Ascending aorta (tissue), 2 donors: ENCODE measurements around the gene MARCHF5. TPM values are rescaled to one million over a fixed set of nuclear protein-coding genes. Genes with fewer than 3 reads are reported as not detected.

ENCODE experiments used
- DNase-seq, 2 donors: peaks; one replicate each; pipeline ENCODE4 v3.0.0-alpha.2; 2019; ENCODE audit warnings: low spot score in 2 of 2
- H3K27ac ChIP-seq, 2 donors: fragments of 200-600 bp; sonication (generic); one replicate each; pipeline ENCODE4 v1.5.1; 2016 to 2017; ENCODE audit warnings: mild to moderate bottlenecking in 1 of 2
- H3K27me3 ChIP-seq: fragments of 200-600 bp; sonication (generic); one replicate; pipeline ENCODE4 v1.5.1; 2017
- H3K36me3 ChIP-seq, 2 donors: fragments of 200-600 bp; sonication (generic); one replicate each; pipeline ENCODE4 v1.5.1; 2016
- H3K4me1 ChIP-seq, 2 donors: fragments of 200-600 bp; sonication (generic); one replicate each; pipeline ENCODE4 v1.5.1; 2016 to 2017; ENCODE audit warnings: mild to moderate bottlenecking in 1 of 2
- H3K4me3 ChIP-seq, 2 donors: fragments of 200-600 bp; sonication (generic); one replicate each; pipeline ENCODE4 v1.5.1; 2016 to 2017; ENCODE audit warnings: mild to moderate bottlenecking in 1 of 2
- H3K9me3 ChIP-seq, 2 donors: fragments of 200-600 bp; sonication (generic); one replicate each; pipeline ENCODE4 v1.5.1; 2016
- intact Hi-C: fragments of 100-400 bp; cut with DNase I; formaldehyde crosslinking; loops from one replicate; pipeline ENCODE4 v1.15.1; 2023
- total RNA-seq: library from RNA; depleted of rRNA; stranded (reverse); fragments of >200 nt; gene quantifications from one replicate; pipeline ENCODE4 v1.1.0, GENCODE V29; 2016
- TF ChIP-seq, protein P1 (sequence below), 3 experiments: fragments of 200-600 bp in 2 of 3; fragments of 450-650 bp in 1 of 3; sonication (generic) in 2 of 3; IDR thresholded peaks; one replicate each; pipeline ENCODE4 v1.5.1; 2016 to 2019; ENCODE audit warnings: antibody characterized with exemption in 3 of 3, mild to moderate bottlenecking in 1 of 3, moderate library complexity in 1 of 3

MARCHF5 gene
- total RNA-seq: 5.5 TPM

DNA sequence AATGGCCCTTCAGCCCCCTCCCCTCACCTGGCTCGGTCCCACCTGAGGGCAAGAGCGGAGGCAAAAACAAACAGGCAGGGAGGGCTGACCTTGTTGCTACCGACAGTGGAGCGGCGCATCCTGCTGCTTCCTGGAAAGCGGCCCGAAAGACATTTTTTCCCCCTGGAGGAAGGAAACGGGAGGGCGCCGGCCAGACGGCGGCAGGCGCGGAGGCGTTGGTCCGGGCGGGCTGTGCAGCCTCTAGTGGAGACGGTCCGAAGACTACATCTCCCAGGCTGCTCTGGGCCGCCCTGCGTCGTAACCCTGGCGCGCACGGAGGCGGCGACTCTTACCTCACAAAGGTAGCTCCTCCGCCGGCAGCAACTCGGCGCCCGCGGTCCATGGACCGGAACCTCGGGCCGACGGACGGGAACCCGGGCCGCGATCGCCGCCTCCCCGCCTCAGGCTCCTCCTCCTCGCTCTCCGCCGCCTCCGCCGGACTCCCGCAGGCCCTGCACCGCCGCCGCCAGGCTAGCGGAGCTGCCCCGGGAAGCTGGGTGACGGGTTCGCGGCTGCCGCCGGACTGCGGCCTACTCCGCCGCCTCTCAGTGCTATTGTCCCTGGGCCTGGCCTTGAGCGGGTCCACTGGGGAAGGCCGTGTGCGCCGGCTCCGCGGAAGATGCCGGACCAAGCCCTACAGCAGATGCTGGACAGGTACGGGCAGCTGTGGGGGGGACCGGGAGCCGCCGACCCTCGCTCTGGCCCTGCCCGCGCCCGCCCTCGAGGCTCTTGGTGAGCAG lies at the start of gene MARCHF5, which contains the start of gene CPEB3:
MARCHF5 (plus strand) TSS at position 331 of the 779 bp plus-strand sequence; CDS start at position 659, 328 bp downstream.
CPEB3 (minus strand) TSS at position 242 of the 779 bp plus-strand sequence. CDS start 50,728 bp downstream, outside the sequence.
- H3K9me3 ChIP-seq: no peaks in the 10 kb centered on the region
- no peaks in the 10 kb centered on the region for H3K27me3 ChIP-seq
- TF ChIP-seq, protein P1, sequence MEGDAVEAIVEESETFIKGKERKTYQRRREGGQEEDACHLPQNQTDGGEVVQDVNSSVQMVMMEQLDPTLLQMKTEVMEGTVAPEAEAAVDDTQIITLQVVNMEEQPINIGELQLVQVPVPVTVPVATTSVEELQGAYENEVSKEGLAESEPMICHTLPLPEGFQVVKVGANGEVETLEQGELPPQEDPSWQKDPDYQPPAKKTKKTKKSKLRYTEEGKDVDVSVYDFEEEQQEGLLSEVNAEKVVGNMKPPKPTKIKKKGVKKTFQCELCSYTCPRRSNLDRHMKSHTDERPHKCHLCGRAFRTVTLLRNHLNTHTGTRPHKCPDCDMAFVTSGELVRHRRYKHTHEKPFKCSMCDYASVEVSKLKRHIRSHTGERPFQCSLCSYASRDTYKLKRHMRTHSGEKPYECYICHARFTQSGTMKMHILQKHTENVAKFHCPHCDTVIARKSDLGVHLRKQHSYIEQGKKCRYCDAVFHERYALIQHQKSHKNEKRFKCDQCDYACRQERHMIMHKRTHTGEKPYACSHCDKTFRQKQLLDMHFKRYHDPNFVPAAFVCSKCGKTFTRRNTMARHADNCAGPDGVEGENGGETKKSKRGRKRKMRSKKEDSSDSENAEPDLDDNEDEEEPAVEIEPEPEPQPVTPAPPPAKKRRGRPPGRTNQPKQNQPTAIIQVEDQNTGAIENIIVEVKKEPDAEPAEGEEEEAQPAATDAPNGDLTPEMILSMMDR (IDR thresholded peaks at IDR 0.05): peak; percentile 61 to 89 (median 75)
- peak within 1 kb of the TSS; percentile 90 to 98 for H3K27ac ChIP-seq
- H3K36me3 ChIP-seq: peaks cover 0 to 3% of the 10 kb centered on the region in 2 donors
- peak within 1 kb of the TSS; percentile 86 to 100 for H3K4me3 ChIP-seq
- intact Hi-C loops: loop anchor here (1.0 kb wide), 2 partner anchors 51 to 204 kb away; no protein-coding TSS in a partner anchor
- DNase-seq: peak; percentile 84 to 98
- H3K4me1 ChIP-seq: peaks cover 0 to 3% of the 10 kb centered on the region in 2 donors

- DNase-seq: no peak
- no peaks in the 10 kb centered on the region for H3K27me3 ChIP-seq
- H3K9me3 ChIP-seq: no peaks in the 10 kb centered on the region
- H3K36me3 ChIP-seq: no peaks in the 10 kb centered on the region
- TF ChIP-seq, protein P1 (IDR thresholded peaks at IDR 0.05): no peak
- intact Hi-C loops: no loop called here
- H3K4me1 ChIP-seq: peaks cover 0 to 16% of the 10 kb centered on the region in 2 donors
- peak overlapping the region; percentile 70 to 73 for H3K4me3 ChIP-seq
- peak overlapping the region in 1 of 2 donors; percentile 57 for H3K27ac ChIP-seq
Measured at GRCh38 chr10:92241501-92241900, 49.5 kb upstream of the MARCHF5 start.

GRCh38 chr10:92242380-92242779 lies 48.6 kb upstream of the MARCHF5 start:
- Histone ChIP-seq H3K27ac (no peak overlapping the region), H3K4me3 (no peak overlapping the region), H3K9me3 (no peaks in the 10 kb centered on the region), H3K36me3 (no peaks in the 10 kb centered on the region), H3K4me1 (peaks cover 0 to 16% of the 10 kb centered on the region in 2 donors), H3K27me3 (no peaks in the 10 kb centered on the region)
- DNase-seq: no peak
- intact Hi-C loops: no loop called here
- TF ChIP-seq, protein P1 (IDR thresholded peaks at IDR 0.05): no peak

DNA sequence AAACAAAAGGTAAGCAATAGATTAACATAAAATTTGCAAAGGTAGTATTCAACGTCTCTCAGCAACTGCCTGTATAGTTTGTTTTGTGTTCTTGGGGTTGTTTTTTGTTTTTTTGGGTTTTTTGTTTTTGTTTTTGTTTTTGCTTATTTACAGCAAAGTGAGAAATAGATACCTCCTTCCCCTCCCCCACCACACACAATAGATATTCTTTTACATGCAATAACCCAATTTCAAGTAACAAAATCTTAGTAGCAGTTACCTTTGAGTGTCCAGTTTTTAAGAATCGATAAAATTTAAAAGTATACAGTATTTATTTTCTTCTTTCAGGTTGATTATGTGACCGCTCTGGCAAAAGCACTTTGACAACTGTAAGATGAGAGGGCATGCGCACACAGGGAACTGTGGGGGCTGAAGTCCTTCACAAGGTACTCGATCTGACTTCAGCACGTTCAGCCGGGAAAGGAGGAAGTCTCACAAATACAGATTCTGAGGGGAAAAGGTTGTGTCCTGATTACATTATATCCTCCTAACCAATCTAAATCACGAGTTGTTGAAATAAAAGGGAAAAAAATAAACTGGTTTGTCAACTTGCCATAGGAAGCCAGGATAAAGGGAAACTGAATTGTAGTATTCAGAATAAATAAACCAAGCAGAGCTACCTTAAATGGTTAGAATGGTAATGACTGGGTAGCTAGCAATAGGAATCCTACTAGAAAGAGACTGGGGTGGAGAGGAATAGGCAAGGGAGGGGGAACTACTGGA lies 47.9 kb upstream of the MARCHF5 start:
- intact Hi-C loops: no loop called here
- Histone ChIP-seq H3K27me3 (no peaks in the 10 kb centered on the region), H3K9me3 (no peaks in the 10 kb centered on the region), H3K4me3 (peak overlapping the region in 1 of 2 donors; percentile 25), H3K4me1 (peaks cover 0 to 16% of the 10 kb centered on the region in 2 donors), H3K36me3 (no peaks in the 10 kb centered on the region), H3K27ac (peak overlapping the region in 1 of 2 donors; percentile 15)
- TF ChIP-seq, protein P1 (IDR thresholded peaks at IDR 0.05): no peak
- no peak for DNase-seq

DNA sequence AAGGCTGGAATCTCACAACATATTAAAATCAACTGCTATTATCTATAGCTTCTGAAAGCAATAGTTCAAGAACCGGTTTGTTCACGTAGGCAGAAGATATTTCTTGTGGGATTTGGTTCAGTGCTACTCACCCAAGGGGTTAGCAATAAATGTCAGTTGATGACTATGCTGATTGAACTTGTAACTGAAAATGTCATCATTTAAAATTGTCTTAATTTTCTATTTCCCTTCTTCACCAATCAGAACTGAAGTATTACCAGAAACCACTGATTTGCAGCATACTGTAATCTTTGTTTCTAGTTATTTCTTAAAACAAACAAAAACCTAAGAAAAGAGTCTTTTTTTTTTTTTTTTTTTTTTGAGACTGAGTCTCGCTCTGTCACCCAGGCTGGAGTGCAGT lies 46.2 kb upstream of the MARCHF5 start:
- peaks cover 0 to 4% of the 10 kb centered on the region in 2 donors for H3K4me1 ChIP-seq
- no peaks in the 10 kb centered on the region for H3K9me3 ChIP-seq
- H3K36me3 ChIP-seq: no peaks in the 10 kb centered on the region
- no peak overlapping the region for H3K4me3 ChIP-seq
- intact Hi-C loops: no loop called here
- TF ChIP-seq, protein P1 (IDR thresholded peaks at IDR 0.05): no peak
- H3K27ac ChIP-seq: no peak overlapping the region
- no peak for DNase-seq
- no peaks in the 10 kb centered on the region for H3K27me3 ChIP-seq
